GM23338 (cell line): ENCODE measurements around the gene SLIT1. TPM values are rescaled to one million over a fixed set of nuclear protein-coding genes. Genes with fewer than 3 reads are reported as not detected.
A peak's percentile ranks its signal among the peaks of the same experiment; 100 is the strongest.

Experiments used
- ATAC-seq: fragments of 200-7000 bp; cut with Tn5 transposase; 3 replicates; pipeline ENCODE4 v1.9.1; 2020
- DNase-seq: peaks from one replicate; pipeline ENCODE4 v3.0.0-alpha.2; 2015; ENCODE audit warnings: low spot score
- H2AFZ ChIP-seq: fragments of 200-600 bp; sonication (generic); 2 replicates; pipeline ENCODE4 v1.8.0; 2016; ENCODE audit warnings: antibody characterized with exemption, mild to moderate bottlenecking, moderate library complexity
- H3F3A ChIP-seq: fragments of 200-600 bp; sonication (generic); replicated peaks from 2 replicates; pipeline ENCODE4 v1.8.0; 2017; ENCODE audit warnings: antibody characterized with exemption, mixed run types, low read depth
- H3K27ac ChIP-seq: fragments of 200-600 bp; sonication (generic); 2 replicates; pipeline ENCODE4 v1.6.1; 2016; ENCODE audit warnings: low read depth
- H3K27me3 ChIP-seq: fragments of 200-600 bp; sonication (generic); 2 replicates; pipeline ENCODE4 v1.8.0; 2016; ENCODE audit warnings: mild to moderate bottlenecking, mixed run types, moderate library complexity; ENCODE audit not compliant: insufficient read depth
- H3K36me3 ChIP-seq: fragments of 200-600 bp; sonication (generic); 2 replicates; pipeline ENCODE4 v1.8.0; 2016; ENCODE audit warnings: mild to moderate bottlenecking; ENCODE audit not compliant: insufficient read depth
- H3K4me1 ChIP-seq: fragments of 200-600 bp; sonication (generic); 2 replicates; pipeline ENCODE4 v1.8.0; 2016; ENCODE audit warnings: mild to moderate bottlenecking, moderate library complexity; ENCODE audit not compliant: insufficient read depth
- H3K4me2 ChIP-seq: fragments of 200-600 bp; sonication (generic); 2 replicates; pipeline ENCODE4 v1.7.1; 2017; ENCODE audit warnings: mixed run types
- H3K4me3 ChIP-seq: fragments of 200-600 bp; sonication (generic); 2 replicates; pipeline ENCODE4 v1.6.1; 2016; ENCODE audit warnings: mixed run types
- H3K79me2 ChIP-seq: fragments of 200-600 bp; sonication (generic); replicated peaks from 2 replicates; pipeline ENCODE4 v1.8.0; 2017; ENCODE audit warnings: mild to moderate bottlenecking; ENCODE audit not compliant: insufficient read depth
- H3K9me2 ChIP-seq: fragments of 200-600 bp; sonication (generic); 2 replicates; pipeline ENCODE4 v1.8.0; 2017; ENCODE audit not compliant: insufficient read depth
- H4K20me1 ChIP-seq: fragments of 200-600 bp; sonication (generic); replicated peaks from 2 replicates; pipeline ENCODE4 v1.8.0; 2017; ENCODE audit warnings: mild to moderate bottlenecking; ENCODE audit not compliant: insufficient read depth
- H3K27ac Mint-ChIP-seq: 2 replicates; pipeline ENCODE4 v1.8.0; 2020; ENCODE audit warnings: inconsistent platforms, mild to moderate bottlenecking, moderate library complexity, mixed read lengths
- H3K27me3 Mint-ChIP-seq: 3 replicates; pipeline ENCODE4 v1.8.0; 2022; ENCODE audit warnings: low read depth, mild to moderate bottlenecking, moderate library complexity, mixed read lengths, inconsistent platforms; ENCODE audit not compliant: insufficient read depth, poor library complexity
- H3K36me3 Mint-ChIP-seq: 3 replicates; pipeline ENCODE4 v1.8.0; 2021; ENCODE audit warnings: low read depth, mild to moderate bottlenecking, inconsistent platforms, moderate library complexity, mixed read lengths
- H3K4me1 Mint-ChIP-seq: 3 replicates; pipeline ENCODE4 v1.8.0; 2020; ENCODE audit warnings: mild to moderate bottlenecking, inconsistent platforms, mixed read lengths
- H3K4me3 Mint-ChIP-seq: 3 replicates; pipeline ENCODE4 v1.8.0; 2021; ENCODE audit warnings: moderate library complexity, mild to moderate bottlenecking, inconsistent platforms, mixed read lengths
- H3K9me3 Mint-ChIP-seq: 3 replicates; pipeline ENCODE4 v1.8.0; 2020; ENCODE audit warnings: moderate library complexity, mild to moderate bottlenecking, inconsistent platforms, mixed read lengths
- NANOG ChIP-seq: IDR thresholded peaks from 2 replicates; pipeline ENCODE4 v1.6.1; 2016; ENCODE audit warnings: antibody characterized with exemption, borderline replicate concordance
- POLR2AphosphoS5 ChIP-seq: IDR thresholded peaks from 2 replicates; pipeline ENCODE4 v1.6.1; 2016; ENCODE audit warnings: antibody characterized with exemption, low read depth
- ZNF114 ChIP-seq: fragments of 250-450 bp; sonication (Bioruptor Pico); IDR thresholded peaks from 2 replicates; pipeline ENCODE4 v1.5.0; 2020; ENCODE audit warnings: mild to moderate bottlenecking, moderate library complexity
- polyA plus RNA-seq: library from polyadenylated mRNA; unstranded; fragments of >200 nt; fragmentation: Nextera tagmentation; extraction: Ambion mirVana; gene quantifications from 2 replicates; pipeline ENCODE4 v1.2.1, GENCODE V29; 2016
- total RNA-seq: library from RNA; depleted of rRNA; stranded (reverse); fragments of >200 nt; shearing (Covaris generic); gene quantifications from 2 replicates; pipeline ENCODE4 v1.2.3, GENCODE V29; 2014
- TF ChIP-seq, protein P1 (sequence below): fragments of 250-450 bp; sonication (Bioruptor Pico); IDR thresholded peaks from 2 replicates; pipeline ENCODE4 v1.5.0; 2020; ENCODE audit warnings: mild to moderate bottlenecking, moderate library complexity
- TF ChIP-seq, protein P2 (sequence below): IDR thresholded peaks from one replicate; pipeline ENCODE4 v1.6.1; 2018; ENCODE audit warnings: antibody characterized with exemption; ENCODE audit not compliant: unreplicated experiment

Gene SLIT1
- total and polyA plus RNA-seq, 2 experiments from 2014 or later = 0.76 to 1.7 TPM

DNA sequence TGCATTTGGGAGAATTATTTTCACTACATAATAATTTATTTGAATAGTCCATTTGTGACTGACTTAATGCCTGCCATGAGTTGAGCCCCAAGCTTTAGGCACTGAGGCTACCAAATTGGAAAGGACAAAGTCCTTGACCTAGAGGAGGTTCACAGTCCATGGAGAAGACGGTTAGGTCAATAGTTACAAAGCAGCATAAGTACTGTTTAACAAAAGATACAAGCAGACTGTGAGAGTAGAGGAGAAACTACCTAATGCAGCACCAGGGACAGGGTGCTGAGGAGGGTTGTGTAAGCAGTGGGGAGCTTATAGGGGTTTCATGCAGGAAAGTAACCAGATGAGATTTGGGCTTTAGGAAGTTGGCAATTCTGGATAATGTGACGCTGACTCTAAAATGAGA is 214.4 kb downstream of the SLIT1 start:
- no peak overlapping the region for H2AFZ ChIP-seq
- no peaks in the 10 kb centered on the region for H3F3A ChIP-seq
- Mint-ChIP-seq H3K4me3 (no peak overlapping the region), H3K36me3 (no peaks in the 10 kb centered on the region), H3K9me3 (no peaks in the 10 kb centered on the region), H3K27me3 (no peaks in the 10 kb centered on the region), H3K27ac (no peak overlapping the region), H3K4me1 (no peaks in the 10 kb centered on the region)
- no peaks in the 10 kb centered on the region for H3K9me2 ChIP-seq
- H4K20me1 ChIP-seq = no peaks in the 10 kb centered on the region
- H3K4me2 ChIP-seq = no peak overlapping the region
- no peak overlapping the region for H3K4me3 ChIP-seq
- H3K36me3 ChIP-seq = no peaks in the 10 kb centered on the region
- peak; percentile 55 for ATAC-seq
- TF ChIP-seq POLR2AphosphoS5 (no peak), ZNF114 (CRISPR knock-in tag) (no peak), NANOG (no peak)
- TF ChIP-seq, protein P1, sequence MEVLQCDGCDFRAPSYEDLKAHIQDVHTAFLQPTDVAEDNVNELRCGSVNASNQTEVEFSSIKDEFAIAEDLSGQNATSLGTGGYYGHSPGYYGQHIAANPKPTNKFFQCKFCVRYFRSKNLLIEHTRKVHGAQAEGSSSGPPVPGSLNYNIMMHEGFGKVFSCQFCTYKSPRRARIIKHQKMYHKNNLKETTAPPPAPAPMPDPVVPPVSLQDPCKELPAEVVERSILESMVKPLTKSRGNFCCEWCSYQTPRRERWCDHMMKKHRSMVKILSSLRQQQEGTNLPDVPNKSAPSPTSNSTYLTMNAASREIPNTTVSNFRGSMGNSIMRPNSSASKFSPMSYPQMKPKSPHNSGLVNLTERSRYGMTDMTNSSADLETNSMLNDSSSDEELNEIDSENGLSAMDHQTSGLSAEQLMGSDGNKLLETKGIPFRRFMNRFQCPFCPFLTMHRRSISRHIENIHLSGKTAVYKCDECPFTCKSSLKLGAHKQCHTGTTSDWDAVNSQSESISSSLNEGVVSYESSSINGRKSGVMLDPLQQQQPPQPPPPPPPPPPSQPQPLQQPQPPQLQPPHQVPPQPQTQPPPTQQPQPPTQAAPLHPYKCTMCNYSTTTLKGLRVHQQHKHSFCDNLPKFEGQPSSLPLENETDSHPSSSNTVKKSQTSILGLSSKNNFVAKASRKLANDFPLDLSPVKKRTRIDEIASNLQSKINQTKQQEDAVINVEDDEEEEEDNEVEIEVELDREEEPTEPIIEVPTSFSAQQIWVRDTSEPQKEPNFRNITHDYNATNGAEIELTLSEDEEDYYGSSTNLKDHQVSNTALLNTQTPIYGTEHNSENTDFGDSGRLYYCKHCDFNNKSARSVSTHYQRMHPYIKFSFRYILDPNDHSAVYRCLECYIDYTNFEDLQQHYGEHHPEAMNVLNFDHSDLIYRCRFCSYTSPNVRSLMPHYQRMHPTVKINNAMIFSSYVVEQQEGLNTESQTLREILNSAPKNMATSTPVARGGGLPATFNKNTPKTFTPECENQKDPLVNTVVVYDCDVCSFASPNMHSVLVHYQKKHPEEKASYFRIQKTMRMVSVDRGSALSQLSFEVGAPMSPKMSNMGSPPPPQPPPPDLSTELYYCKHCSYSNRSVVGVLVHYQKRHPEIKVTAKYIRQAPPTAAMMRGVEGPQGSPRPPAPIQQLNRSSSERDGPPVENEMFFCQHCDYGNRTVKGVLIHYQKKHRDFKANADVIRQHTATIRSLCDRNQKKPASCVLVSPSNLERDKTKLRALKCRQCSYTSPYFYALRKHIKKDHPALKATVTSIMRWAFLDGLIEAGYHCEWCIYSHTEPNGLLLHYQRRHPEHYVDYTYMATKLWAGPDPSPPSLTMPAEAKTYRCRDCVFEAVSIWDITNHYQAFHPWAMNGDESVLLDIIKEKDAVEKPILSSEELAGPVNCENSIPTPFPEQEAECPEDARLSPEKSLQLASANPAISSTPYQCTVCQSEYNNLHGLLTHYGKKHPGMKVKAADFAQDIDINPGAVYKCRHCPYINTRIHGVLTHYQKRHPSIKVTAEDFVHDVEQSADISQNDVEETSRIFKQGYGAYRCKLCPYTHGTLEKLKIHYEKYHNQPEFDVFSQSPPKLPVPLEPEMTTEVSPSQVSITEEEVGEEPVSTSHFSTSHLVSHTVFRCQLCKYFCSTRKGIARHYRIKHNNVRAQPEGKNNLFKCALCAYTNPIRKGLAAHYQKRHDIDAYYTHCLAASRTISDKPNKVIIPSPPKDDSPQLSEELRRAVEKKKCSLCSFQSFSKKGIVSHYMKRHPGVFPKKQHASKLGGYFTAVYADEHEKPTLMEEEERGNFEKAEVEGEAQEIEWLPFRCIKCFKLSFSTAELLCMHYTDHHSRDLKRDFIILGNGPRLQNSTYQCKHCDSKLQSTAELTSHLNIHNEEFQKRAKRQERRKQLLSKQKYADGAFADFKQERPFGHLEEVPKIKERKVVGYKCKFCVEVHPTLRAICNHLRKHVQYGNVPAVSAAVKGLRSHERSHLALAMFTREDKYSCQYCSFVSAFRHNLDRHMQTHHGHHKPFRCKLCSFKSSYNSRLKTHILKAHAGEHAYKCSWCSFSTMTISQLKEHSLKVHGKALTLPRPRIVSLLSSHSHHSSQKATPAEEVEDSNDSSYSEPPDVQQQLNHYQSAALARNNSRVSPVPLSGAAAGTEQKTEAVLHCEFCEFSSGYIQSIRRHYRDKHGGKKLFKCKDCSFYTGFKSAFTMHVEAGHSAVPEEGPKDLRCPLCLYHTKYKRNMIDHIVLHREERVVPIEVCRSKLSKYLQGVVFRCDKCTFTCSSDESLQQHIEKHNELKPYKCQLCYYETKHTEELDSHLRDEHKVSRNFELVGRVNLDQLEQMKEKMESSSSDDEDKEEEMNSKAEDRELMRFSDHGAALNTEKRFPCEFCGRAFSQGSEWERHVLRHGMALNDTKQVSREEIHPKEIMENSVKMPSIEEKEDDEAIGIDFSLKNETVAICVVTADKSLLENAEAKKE = no peak
- TF ChIP-seq, protein P2, sequence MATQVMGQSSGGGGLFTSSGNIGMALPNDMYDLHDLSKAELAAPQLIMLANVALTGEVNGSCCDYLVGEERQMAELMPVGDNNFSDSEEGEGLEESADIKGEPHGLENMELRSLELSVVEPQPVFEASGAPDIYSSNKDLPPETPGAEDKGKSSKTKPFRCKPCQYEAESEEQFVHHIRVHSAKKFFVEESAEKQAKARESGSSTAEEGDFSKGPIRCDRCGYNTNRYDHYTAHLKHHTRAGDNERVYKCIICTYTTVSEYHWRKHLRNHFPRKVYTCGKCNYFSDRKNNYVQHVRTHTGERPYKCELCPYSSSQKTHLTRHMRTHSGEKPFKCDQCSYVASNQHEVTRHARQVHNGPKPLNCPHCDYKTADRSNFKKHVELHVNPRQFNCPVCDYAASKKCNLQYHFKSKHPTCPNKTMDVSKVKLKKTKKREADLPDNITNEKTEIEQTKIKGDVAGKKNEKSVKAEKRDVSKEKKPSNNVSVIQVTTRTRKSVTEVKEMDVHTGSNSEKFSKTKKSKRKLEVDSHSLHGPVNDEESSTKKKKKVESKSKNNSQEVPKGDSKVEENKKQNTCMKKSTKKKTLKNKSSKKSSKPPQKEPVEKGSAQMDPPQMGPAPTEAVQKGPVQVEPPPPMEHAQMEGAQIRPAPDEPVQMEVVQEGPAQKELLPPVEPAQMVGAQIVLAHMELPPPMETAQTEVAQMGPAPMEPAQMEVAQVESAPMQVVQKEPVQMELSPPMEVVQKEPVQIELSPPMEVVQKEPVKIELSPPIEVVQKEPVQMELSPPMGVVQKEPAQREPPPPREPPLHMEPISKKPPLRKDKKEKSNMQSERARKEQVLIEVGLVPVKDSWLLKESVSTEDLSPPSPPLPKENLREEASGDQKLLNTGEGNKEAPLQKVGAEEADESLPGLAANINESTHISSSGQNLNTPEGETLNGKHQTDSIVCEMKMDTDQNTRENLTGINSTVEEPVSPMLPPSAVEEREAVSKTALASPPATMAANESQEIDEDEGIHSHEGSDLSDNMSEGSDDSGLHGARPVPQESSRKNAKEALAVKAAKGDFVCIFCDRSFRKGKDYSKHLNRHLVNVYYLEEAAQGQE = no peak
- H3K27ac ChIP-seq = no peak overlapping the region
- no peaks in the 10 kb centered on the region for H3K79me2 ChIP-seq
- DNase-seq = no peak
- H3K4me1 ChIP-seq = no peaks in the 10 kb centered on the region
- H3K27me3 ChIP-seq = no peaks in the 10 kb centered on the region
